CD4-positive, alpha-beta memory T cell (primary cell): ENCODE data around the gene LRRC71. TPM values are rescaled to one million over a fixed set of nuclear protein-coding genes. Genes with fewer than 3 reads are reported as not detected.

ENCODE experiments used
- CTCF ChIA-PET: fragments of 350-600 bp; sonication (Branson Sonifier 250); formaldehyde crosslinking; loops from one replicate; lab custom pipeline; 2021; ENCODE audit warnings: inconsistent platforms; ENCODE audit not compliant: partially characterized antibody; lab: Charles Lee
- POLR2A ChIA-PET: fragments of 350-600 bp; sonication (Branson Sonifier 250); formaldehyde crosslinking; loops from one replicate; lab custom pipeline; 2021; ENCODE audit not compliant: partially characterized antibody; lab: Charles Lee
- DNase-seq, 5 donors: peaks; one replicate each; pipeline versions ENCODE4 v3.0.0 to v3.0.0-alpha.2; 2020 to 2022; ENCODE audit warnings: mixed read lengths in 1 of 5
- H3K27ac ChIP-seq: one replicate; pipeline ENCODE4 v1.7.0; 2013; ENCODE audit warnings: low read depth, low read length
- H3K27me3 ChIP-seq: 2 replicates; pipeline ENCODE4 v1.7.0; 2013; ENCODE audit warnings: mild to moderate bottlenecking, low read length, moderate library complexity; ENCODE audit not compliant: insufficient read depth
- H3K36me3 ChIP-seq: 2 replicates; pipeline ENCODE4 v1.7.0; 2013; ENCODE audit warnings: mild to moderate bottlenecking, low read length, moderate library complexity; ENCODE audit not compliant: insufficient read depth
- H3K4me1 ChIP-seq: 2 replicates; pipeline ENCODE4 v1.7.0; 2013; ENCODE audit warnings: mild to moderate bottlenecking, low read length, moderate library complexity; ENCODE audit not compliant: insufficient read depth
- H3K4me3 ChIP-seq, 2 donors: one replicate each; pipeline ENCODE4 v1.7.0; 2013; ENCODE audit warnings: low read length in 2 of 2, mild to moderate bottlenecking in 1 of 2
- H3K9me3 ChIP-seq, 2 donors: one replicate each; pipeline ENCODE4 v1.7.0; 2013; ENCODE audit warnings: low read length in 2 of 2, control low read depth in 1 of 2; ENCODE audit not compliant: control insufficient read depth in 1 of 2
- H3K27ac Mint-ChIP-seq, 7 donors: one replicate each; pipeline ENCODE4 v1.8.0; 2020 to 2021; ENCODE audit warnings: mixed read lengths in 7 of 7, mild to moderate bottlenecking in 6 of 7, inconsistent platforms in 3 of 7, moderate library complexity in 3 of 7
- H3K27me3 Mint-ChIP-seq, 2 donors: one replicate each; pipeline ENCODE4 v1.8.0; 2020 to 2021; ENCODE audit warnings: mixed read lengths in 2 of 2
- H3K36me3 Mint-ChIP-seq, 2 donors: one replicate each; pipeline ENCODE4 v1.8.0; 2020 to 2021; ENCODE audit warnings: mixed read lengths in 2 of 2, inconsistent platforms in 1 of 2, mild to moderate bottlenecking in 1 of 2
- H3K4me1 Mint-ChIP-seq, 4 donors: one replicate each; pipeline ENCODE4 v1.8.0; 2020 to 2021; ENCODE audit warnings: mixed read lengths in 4 of 4, mild to moderate bottlenecking in 1 of 4
- H3K4me3 Mint-ChIP-seq, 8 donors: one replicate each; pipeline ENCODE4 v1.8.0; 2020 to 2021; ENCODE audit warnings: mixed read lengths in 8 of 8, mild to moderate bottlenecking in 7 of 8, moderate library complexity in 6 of 8, inconsistent platforms in 3 of 8
- H3K9me3 Mint-ChIP-seq, 8 donors: one replicate each; pipeline ENCODE4 v1.8.0; 2020 to 2021; ENCODE audit warnings: mixed read lengths in 8 of 8, mild to moderate bottlenecking in 5 of 8, inconsistent platforms in 3 of 8, moderate library complexity in 1 of 8
- intact Hi-C: fragments of 100-400 bp; cut with micrococcal nuclease; formaldehyde crosslinking; loops from one replicate; pipeline ENCODE4 v1.15.1; 2023
- polyA plus RNA-seq, 2 donors: library from polyadenylated mRNA; unstranded; fragments of 300-500 nt; fragmentation: Illumina TruSeq; gene quantifications; one replicate each; pipeline ENCODE4 v1.2.3, GENCODE V29; 2021
- total RNA-seq, 2 experiments: library from RNA; stranded (reverse); gene quantifications; one replicate each; pipeline ENCODE4 v1.2.3, GENCODE V29; 2021

The LRRC71 gene
- total and polyA plus RNA-seq, 4 experiments from 2014 or later: not detected

DNA sequence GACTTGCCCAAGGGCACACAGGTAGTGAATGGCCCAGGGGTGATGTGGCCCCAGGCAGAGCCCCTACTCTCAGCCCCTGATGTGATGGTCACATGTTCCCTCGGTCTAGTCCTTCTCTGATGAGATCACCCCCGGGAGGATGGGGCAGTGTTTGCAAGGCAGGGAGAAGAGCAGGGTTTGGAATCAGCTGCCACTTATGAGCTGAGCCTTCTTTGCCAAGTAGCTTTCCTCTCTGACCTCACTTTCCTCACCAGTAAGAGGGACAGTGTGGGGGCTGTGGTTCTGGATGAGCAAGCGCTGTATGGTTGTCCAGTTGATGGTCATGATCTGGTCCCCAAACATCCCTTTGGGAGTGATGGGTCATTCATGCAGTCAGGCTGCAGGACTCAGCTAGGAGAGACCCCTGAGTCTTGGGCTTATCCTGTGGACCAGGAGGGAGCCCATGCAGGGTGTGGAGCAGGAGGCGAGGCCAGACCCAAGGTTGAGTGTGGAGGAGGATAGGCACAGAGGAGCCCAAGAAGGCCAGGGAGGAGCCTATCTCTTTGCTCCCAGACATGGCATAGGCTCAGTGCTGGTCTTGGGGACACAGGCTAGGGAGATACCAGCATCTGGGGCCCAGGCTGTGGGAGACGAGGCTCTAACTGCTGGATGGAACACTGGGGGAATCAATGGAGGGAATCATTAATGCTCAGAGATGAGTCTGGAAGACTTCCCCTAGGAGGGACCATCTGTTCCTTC lies 42.8 kb upstream of the LRRC71 start:
- no peaks in the 10 kb centered on the region for H3K27me3 ChIP-seq
- H3K4me3 ChIP-seq: no peak overlapping the region
- ChIA-PET CTCF (interaction anchor here (1.4 to 2.3 kb wide), 3 partner anchors 11 to 40 kb away, joined by 4 to 9 read pairs (median 5); partner anchors contain the start of gene NTRK1), POLR2A (no interaction called here)
- Mint-ChIP-seq H3K9me3 (no peaks in the 10 kb centered on the region), H3K36me3 (no peaks in the 10 kb centered on the region), H3K27ac (no peak overlapping the region), H3K4me1 (no peaks in the 10 kb centered on the region), H3K4me3 (no peak overlapping the region), H3K27me3 (peaks cover 18 to 31% of the 10 kb centered on the region in 2 donors)
- no peak overlapping the region for H3K27ac ChIP-seq
- intact Hi-C loops: no loop called here
- H3K9me3 ChIP-seq: no peaks in the 10 kb centered on the region
- DNase-seq: no peak
- no peaks in the 10 kb centered on the region for H3K4me1 ChIP-seq
- H3K36me3 ChIP-seq: no peaks in the 10 kb centered on the region

DNA sequence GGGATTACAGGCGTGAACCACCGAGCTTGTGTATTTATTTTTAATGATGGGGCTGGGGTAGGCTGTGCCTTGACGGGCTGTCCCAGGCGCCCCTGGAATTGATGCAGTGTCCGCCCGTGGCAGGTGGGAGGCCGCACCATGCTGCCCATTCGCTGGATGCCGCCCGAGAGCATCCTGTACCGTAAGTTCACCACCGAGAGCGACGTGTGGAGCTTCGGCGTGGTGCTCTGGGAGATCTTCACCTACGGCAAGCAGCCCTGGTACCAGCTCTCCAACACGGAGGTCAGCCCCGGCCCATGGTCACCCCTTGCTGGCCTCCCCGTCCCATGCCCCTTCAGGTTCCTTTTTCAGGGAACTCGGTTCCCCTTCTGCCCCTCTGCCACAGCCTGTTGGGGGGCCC lies 40.6 kb upstream of the LRRC71 start:
- no peak for DNase-seq
- ChIA-PET POLR2A (no interaction called here), CTCF (interaction anchor here (3.2 kb wide), 1 partner anchor 10 kb away, joined by 12 read pairs; no protein-coding TSS in a partner anchor)
- Mint-ChIP-seq H3K9me3 (peaks cover 0 to 2% (median 0%) of the 10 kb centered on the region in 8 donors), H3K4me3 (no peak overlapping the region), H3K27me3 (peaks cover 25 to 48% of the 10 kb centered on the region in 2 donors), H3K36me3 (no peaks in the 10 kb centered on the region), H3K4me1 (no peaks in the 10 kb centered on the region), H3K27ac (peak overlapping the region in 1 of 7 donors; percentile 4)
- Histone ChIP-seq H3K4me3 (no peak overlapping the region), H3K27ac (no peak overlapping the region), H3K27me3 (no peaks in the 10 kb centered on the region), H3K9me3 (no peaks in the 10 kb centered on the region), H3K36me3 (no peaks in the 10 kb centered on the region), H3K4me1 (no peaks in the 10 kb centered on the region)
- intact Hi-C loops: no loop called here

DNA sequence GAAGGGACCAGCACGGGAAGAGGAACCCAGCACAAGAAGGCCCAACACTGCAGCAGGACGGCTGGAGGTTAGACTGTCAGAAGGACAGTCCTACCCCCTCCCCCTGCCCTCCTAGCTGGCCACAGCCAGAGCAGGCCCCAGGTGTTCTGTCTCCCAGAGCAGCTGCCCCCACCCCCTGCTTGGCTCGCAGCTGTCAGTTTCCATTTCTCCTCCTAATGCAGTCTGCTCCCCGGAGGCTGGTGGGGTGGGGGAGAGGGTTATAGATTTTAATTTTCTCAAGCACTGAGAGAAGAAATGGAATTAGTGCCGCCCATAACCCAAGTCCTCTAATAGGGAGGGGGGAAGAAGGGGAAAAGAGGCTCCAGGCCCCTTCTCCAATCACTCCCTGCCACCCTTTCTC lies 40.0 kb upstream of the LRRC71 start:
- Mint-ChIP-seq H3K9me3 (peaks cover 0 to 2% (median 0%) of the 10 kb centered on the region in 8 donors), H3K4me1 (no peaks in the 10 kb centered on the region), H3K4me3 (no peak overlapping the region), H3K27ac (no peak overlapping the region), H3K36me3 (no peaks in the 10 kb centered on the region), H3K27me3 (peaks cover 25 to 48% of the 10 kb centered on the region in 2 donors)
- intact Hi-C loops: no loop called here
- Histone ChIP-seq H3K27me3 (no peaks in the 10 kb centered on the region), H3K4me1 (no peaks in the 10 kb centered on the region), H3K4me3 (no peak overlapping the region), H3K27ac (no peak overlapping the region), H3K9me3 (no peaks in the 10 kb centered on the region), H3K36me3 (no peaks in the 10 kb centered on the region)
- no peak for DNase-seq
- CTCF ChIA-PET: interaction anchor here (2.1 to 3.2 kb wide), 2 partner anchors 10 to 21 kb away, joined by 5 to 12 read pairs; partner anchors contain the start of gene NTRK1
- POLR2A ChIA-PET: no interaction called here

DNA sequence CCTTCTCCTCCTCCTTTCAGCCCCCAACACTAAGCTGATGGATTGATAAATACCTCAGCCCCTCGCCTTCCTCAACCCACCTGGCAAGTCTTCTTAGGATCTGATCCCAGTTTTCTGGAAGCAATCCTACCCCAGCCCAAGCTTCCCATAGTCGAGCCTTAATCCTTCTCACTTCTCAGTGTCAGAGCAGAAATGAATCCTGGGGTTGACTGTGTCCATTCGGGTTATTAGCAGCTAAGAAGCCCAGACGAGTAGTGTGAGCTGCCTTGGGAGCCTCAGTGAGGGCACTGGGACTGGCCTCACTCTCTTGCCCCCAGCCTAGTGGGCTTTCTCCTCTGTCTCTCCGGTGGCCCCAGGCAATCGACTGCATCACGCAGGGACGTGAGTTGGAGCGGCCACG lies 39.3 kb upstream of the LRRC71 start:
- H3K36me3 ChIP-seq: no peaks in the 10 kb centered on the region
- H3K9me3 ChIP-seq: no peaks in the 10 kb centered on the region
- H3K27ac ChIP-seq: no peak overlapping the region
- ChIA-PET POLR2A (no interaction called here), CTCF (interaction anchor here (0.6 to 3.2 kb wide), 3 partner anchors 9 to 43 kb away, joined by 3 to 12 read pairs (median 5); partner anchors contain the start of gene NTRK1)
- H3K4me1 Mint-ChIP-seq: no peaks in the 10 kb centered on the region
- peaks cover 0 to 2% (median 0%) of the 10 kb centered on the region in 8 donors for H3K9me3 Mint-ChIP-seq
- no peak for DNase-seq
- no peaks in the 10 kb centered on the region for H3K36me3 Mint-ChIP-seq
- no peak overlapping the region for H3K4me3 Mint-ChIP-seq
- peaks cover 25 to 49% of the 10 kb centered on the region in 2 donors for H3K27me3 Mint-ChIP-seq
- intact Hi-C loops: no loop called here
- H3K4me1 ChIP-seq: no peaks in the 10 kb centered on the region
- H3K27me3 ChIP-seq: no peaks in the 10 kb centered on the region
- no peak overlapping the region for H3K27ac Mint-ChIP-seq
- H3K4me3 ChIP-seq: no peak overlapping the region

DNA sequence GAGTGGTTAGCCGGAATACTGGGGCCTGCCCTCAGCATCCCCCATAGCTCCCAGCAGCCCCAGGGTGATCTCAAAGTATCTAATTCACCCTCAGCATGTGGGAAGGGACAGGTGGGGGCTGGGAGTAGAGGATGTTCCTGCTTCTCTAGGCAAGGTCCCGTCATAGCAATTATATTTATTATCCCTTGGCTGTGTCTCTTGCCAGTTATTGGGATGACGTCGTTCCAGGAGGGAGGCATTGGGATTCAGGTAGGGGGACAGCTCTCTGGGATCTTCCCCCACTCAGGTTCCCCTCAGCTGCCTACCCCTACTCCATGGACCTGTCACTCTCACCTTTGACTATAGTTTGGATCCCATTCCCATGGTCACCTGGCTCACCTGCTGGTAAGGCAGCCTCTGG lies 38.8 kb upstream of the LRRC71 start:
- H3K9me3 ChIP-seq: no peaks in the 10 kb centered on the region
- H3K4me3 ChIP-seq: no peak overlapping the region
- peaks cover 22 to 50% of the 10 kb centered on the region in 2 donors for H3K27me3 Mint-ChIP-seq
- H3K4me1 ChIP-seq: no peaks in the 10 kb centered on the region
- peak overlapping the region in 1 of 7 donors; percentile 1 for H3K27ac Mint-ChIP-seq
- no peaks in the 10 kb centered on the region for H3K36me3 ChIP-seq
- H3K9me3 Mint-ChIP-seq: peaks cover 0 to 2% (median 0%) of the 10 kb centered on the region in 8 donors
- no peak for DNase-seq
- POLR2A ChIA-PET: no interaction called here
- H3K4me1 Mint-ChIP-seq: no peaks in the 10 kb centered on the region
- intact Hi-C loops: no loop called here
- no peak overlapping the region for H3K4me3 Mint-ChIP-seq
- H3K36me3 Mint-ChIP-seq: no peaks in the 10 kb centered on the region
- no peaks in the 10 kb centered on the region for H3K27me3 ChIP-seq
- CTCF ChIA-PET: interaction anchor here (2.1 to 3.2 kb wide), 2 partner anchors 8 to 22 kb away, joined by 5 to 12 read pairs; partner anchors contain the start of gene NTRK1
- H3K27ac ChIP-seq: no peak overlapping the region

DNA sequence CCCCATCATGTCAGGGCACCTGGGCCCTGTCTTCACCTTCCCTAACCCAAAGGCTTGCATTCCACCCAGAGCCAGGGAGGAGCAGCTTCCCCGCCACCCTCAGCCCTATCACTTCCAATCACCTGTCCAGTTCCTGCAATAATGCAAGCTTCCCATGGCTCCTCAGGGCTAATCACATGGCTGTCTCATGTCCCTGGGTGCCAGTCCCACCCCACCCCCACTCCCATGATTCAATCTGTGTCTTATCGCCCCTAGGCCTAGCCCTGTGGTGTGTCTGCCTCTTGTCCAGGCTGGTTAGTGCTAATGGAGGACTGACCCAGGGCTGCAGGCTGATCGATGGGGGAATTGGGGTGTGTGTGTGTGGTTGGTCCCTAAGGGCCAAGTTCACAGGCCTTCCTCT lies 37.9 kb upstream of the LRRC71 start:
- Histone ChIP-seq H3K4me3 (no peak overlapping the region), H3K9me3 (no peaks in the 10 kb centered on the region), H3K27ac (no peak overlapping the region), H3K27me3 (no peaks in the 10 kb centered on the region), H3K36me3 (no peaks in the 10 kb centered on the region), H3K4me1 (no peaks in the 10 kb centered on the region)
- DNase-seq: no peak
- intact Hi-C loops: no loop called here
- Mint-ChIP-seq H3K27ac (no peak overlapping the region), H3K27me3 (peaks cover 25 to 50% of the 10 kb centered on the region in 2 donors), H3K36me3 (no peaks in the 10 kb centered on the region), H3K4me1 (no peaks in the 10 kb centered on the region), H3K4me3 (no peak overlapping the region), H3K9me3 (peaks cover 0 to 2% (median 0%) of the 10 kb centered on the region in 8 donors)
- POLR2A ChIA-PET: no interaction called here
- CTCF ChIA-PET: interaction anchor here (2.1 kb wide), 1 partner anchor 23 kb away, joined by 5 read pairs; the partner anchor contains the start of gene NTRK1

DNA sequence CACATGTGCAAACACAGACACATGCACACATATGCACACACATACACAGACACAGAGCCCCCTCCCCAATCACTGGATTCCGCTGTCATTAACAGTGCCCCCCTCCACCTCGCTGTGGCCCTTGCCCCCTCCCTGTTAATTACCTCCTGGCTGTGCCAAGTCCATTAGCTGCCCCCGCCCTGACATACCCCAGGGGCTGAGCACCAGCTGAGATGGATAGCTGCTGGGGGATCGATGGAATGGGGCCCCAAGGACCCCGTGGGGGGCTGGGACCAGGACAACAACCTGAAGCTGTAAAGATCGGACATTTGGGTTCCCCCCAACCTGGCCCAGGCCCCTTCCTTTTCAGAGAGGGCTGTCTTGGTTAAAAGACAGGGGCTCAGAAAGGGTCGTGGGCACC lies 36.5 kb upstream of the LRRC71 start:
- Mint-ChIP-seq H3K27ac (peak overlapping the region in 2 of 7 donors; percentile 5 to 29), H3K27me3 (peaks cover 27 to 49% of the 10 kb centered on the region in 2 donors)

More for the DNA sequence above, 36.5 kb upstream of the LRRC71 start:
- Histone ChIP-seq H3K27ac (no peak overlapping the region), H3K27me3 (no peaks in the 10 kb centered on the region), H3K4me1 (no peaks in the 10 kb centered on the region), H3K9me3 (no peaks in the 10 kb centered on the region), H3K4me3 (no peak overlapping the region), H3K36me3 (no peaks in the 10 kb centered on the region)
- DNase-seq: no peak
- Mint-ChIP-seq H3K4me1 (no peaks in the 10 kb centered on the region), H3K36me3 (no peaks in the 10 kb centered on the region), H3K9me3 (peaks cover 0 to 2% (median 0%) of the 10 kb centered on the region in 8 donors), H3K4me3 (no peak overlapping the region)
- POLR2A ChIA-PET: interaction anchor here (0.5 kb wide), 1 partner anchor 223 kb away, joined by 3 read pairs; no protein-coding TSS in a partner anchor
- intact Hi-C loops: no loop called here
- CTCF ChIA-PET: interaction anchor here (1.1 to 1.7 kb wide), 2 partner anchors 24 to 44 kb away, joined by 3 to 5 read pairs; no protein-coding TSS in a partner anchor
